Limb (tissue), 2 donors: ENCODE results near the gene TAS2R31.

Experiments used
- DNase-seq, 2 donors: peaks; one replicate each; pipeline ENCODE4 v3.0.0-alpha.2; 2016; ENCODE audit errors: extremely low spot score in 2 of 2

TAS2R31 gene

DNA sequence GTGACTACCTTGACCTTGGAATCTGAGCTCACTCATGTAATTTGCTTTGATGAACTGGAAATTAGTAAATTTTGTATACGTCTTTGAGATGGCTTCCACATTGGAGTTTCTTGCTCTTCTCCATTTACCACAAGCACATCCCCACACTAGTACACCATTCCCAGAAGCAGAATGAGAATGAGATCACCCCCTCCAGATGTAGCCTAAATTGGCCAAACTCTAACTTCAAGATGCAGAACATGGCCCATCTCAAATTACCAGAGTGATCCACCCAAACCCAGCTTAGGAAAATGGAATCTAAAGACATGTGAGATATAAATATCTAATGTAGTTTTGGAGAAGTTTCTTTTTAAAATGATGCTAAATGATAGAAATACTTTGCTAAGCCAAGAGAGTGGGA lies 23.6 kb downstream of the TAS2R31 start:
- no peak for DNase-seq

DNA sequence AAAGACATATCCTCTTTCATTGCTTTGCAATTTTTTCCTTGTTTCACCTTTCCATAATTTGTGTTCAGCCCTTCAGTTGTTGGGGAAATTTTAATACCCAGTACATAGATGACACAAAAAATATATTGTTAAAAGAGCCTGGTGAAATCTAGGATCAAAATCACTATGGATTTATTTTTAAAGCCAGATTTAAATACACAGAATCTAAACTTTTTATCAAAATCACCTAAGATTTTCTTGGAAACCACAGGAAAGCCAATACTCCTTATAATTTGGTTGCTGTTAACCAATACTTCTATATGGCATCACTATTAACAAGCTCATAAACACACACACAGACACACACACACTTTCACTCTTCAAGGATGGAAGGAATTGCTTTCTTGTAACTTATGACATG lies 33.0 kb downstream of the TAS2R31 start, which contains the start of gene TAS2R20:
TAS2R20 (minus strand) TSS at position 101 of the 400 bp plus-strand sequence. CDS start 429 bp downstream, outside the sequence.
- DNase-seq, result no peak

DNA sequence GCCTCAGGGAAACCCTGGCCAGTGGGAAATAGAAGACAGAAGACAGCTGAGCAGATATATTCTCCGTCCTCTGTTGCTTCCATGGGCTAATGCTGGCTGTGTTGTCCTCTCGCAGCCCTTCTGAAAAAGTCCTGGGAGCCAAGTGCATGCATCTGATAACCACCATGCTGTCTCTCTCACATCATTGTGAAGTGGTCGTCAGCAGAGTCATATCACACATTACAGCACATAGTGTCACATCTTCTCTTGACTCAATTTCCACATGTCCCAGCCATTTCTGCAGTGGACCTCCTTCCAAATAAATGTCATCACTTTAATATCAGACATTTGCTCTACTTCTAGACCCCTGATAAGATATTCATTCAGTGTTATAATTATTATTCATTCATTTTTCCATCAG lies 36.9 kb downstream of the TAS2R31 start:
- no peak for DNase-seq

DNA sequence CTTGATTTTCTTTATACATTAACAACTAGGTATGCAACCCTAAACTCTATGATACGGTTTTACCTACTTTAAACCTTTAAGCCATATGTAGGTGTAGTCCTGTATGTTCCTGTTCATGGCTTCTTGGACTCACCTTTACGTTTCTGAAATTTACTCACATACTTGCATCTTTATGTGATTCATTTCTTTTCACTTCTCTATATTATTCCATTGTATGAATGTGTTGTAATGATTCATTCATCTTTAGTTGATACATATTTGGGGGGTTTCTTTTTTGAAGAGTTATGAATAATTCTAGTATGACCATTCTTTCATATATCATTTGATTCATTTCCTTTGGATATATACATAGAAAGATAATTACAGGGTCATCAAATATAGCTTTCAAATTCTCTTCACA lies 42.1 kb downstream of the TAS2R31 start:
- no peak for DNase-seq

DNA sequence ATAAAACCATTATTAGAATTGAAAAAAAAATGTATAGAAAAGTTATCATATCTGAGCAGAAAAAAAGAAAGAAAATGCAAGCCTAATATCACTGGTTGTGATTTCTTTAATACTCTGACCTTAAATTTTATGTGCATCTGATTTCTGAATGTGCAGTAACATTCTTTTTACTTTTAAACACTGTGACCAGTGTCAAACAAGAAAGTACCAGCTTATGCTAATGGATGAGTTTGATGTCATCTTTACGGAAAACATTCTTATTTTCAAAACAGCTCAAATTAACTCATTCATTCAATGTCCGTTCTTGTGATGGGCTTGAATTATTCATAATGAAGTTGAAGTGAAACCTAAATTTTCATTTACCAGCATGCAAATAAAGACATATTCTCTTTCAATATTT lies 44.4 kb downstream of the TAS2R31 start, which contains the start of gene TAS2R50:
TAS2R50 (minus strand) TSS at position 101 of the 400 bp plus-strand sequence; CDS start at position 49, 52 bp downstream.
- DNase-seq, result no peak

DNA sequence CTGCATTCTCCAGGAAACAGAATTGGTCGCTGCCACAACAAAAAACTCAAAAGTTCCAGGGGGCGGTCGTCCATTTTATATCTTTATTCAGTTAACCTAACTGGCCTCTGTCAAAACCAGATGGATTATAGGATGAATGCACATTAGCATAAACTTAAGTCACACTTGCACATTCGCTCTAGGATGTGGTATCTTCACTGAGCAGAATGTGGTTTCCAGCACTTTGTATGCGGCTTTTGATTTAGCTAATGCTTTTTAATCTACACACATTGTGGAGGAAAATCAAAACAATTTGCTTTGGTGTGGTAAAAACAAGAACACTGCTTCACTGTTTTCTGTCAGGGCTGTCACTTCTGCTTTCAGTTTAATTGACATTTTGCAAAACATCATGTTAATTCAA lies 49.0 kb downstream of the TAS2R31 start:
- no peak for DNase-seq
